ENCODE measurements around the gene DCANP1. TPM values are rescaled to one million over a fixed set of nuclear protein-coding genes. Genes with fewer than 3 reads are reported as not detected.

Gene DCANP1
- total and polyA plus RNA-seq, 2 of the 13 experiments (the other 11 are each of a cell fraction or from before 2014, with no cell fraction given) = not detected

DNA sequence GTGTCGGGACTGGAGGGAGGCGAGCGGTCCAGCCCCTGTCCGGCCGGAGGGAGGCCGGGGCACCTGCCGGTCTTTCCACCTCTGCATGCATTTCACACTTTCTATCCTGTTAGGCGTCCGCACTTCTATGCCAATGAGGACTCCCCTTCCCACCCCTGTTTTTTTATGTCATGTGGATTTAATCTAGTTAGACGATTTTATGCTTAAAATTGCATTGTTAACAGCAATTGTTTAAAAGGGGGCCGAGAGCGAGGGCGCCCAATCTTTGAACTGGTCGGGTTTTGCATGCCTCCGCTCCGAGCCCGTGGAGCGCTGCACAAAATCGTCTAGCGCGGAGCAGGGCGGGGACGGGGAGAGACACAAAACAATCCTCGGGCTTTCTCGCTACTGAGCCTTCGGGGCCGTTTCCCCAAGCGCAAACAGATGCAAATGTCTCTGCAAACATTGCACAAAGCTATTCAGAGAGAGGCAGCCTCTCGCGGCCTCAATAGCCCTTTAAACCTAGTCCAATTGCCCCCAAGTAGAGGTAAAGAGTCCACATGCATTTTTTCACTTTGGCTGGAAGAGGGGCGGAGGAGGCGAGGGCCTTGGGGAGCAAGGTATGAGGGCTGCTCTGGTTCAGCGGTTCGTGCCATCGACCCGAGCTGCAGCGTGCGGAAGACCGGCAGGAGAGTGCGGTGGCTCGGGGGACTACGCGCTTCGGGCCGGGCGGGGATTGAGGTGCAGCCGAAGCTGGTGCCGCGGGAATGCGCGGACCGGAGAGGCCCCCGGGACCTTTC is 42.5 kb upstream of the DCANP1 start (continued):
- TF ChIP-seq, protein P1, sequence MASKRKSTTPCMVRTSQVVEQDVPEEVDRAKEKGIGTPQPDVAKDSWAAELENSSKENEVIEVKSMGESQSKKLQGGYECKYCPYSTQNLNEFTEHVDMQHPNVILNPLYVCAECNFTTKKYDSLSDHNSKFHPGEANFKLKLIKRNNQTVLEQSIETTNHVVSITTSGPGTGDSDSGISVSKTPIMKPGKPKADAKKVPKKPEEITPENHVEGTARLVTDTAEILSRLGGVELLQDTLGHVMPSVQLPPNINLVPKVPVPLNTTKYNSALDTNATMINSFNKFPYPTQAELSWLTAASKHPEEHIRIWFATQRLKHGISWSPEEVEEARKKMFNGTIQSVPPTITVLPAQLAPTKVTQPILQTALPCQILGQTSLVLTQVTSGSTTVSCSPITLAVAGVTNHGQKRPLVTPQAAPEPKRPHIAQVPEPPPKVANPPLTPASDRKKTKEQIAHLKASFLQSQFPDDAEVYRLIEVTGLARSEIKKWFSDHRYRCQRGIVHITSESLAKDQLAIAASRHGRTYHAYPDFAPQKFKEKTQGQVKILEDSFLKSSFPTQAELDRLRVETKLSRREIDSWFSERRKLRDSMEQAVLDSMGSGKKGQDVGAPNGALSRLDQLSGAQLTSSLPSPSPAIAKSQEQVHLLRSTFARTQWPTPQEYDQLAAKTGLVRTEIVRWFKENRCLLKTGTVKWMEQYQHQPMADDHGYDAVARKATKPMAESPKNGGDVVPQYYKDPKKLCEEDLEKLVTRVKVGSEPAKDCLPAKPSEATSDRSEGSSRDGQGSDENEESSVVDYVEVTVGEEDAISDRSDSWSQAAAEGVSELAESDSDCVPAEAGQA (IDR thresholded peaks at IDR 0.05; ENCODE audit: low read depth) = no peak
- TF ChIP-seq, protein P1 (CRISPR knock-in tag; IDR thresholded peaks at IDR 0.05; ENCODE audit: borderline replicate concordance) = 0 out of 2 replicates have a peak, but pooled peaks have one; percentile 22
- TF ChIP-seq ZNF44 (CRISPR knock-in tag; IDR thresholded peaks at IDR 0.05) (no peak), MAFK (conservative IDR thresholded peaks at IDR 0.05 in 1 of 2, IDR thresholded peaks at IDR 0.05 in 1 of 2; ENCODE audit: low read length in 2 of 2) (no peak), NFATC3 (CRISPR knock-in tag; IDR thresholded peaks at IDR 0.05) (no peak), RFX3 (CRISPR knock-in tag; IDR thresholded peaks at IDR 0.05) (no peak), TBL1XR1 (IDR thresholded peaks at IDR 0.05; ENCODE audit: borderline replicate concordance, low read length, partially characterized antibody) (no peak), ZNF343 (CRISPR knock-in tag; IDR thresholded peaks at IDR 0.05) (peak; percentile 43; the same call in 1 of the 2 replicates), ZNF703 (CRISPR knock-in tag; IDR thresholded peaks at IDR 0.05; ENCODE audit: borderline replicate concordance) (0 out of 2 replicates have a peak, but pooled peaks have one; percentile 58), XRCC5 (optimal IDR thresholded peaks at IDR 0.05; ENCODE audit: low read length) (peak; percentile 38), TBX3 (IDR thresholded peaks at IDR 0.05; ENCODE audit: borderline replicate concordance) (no peak)
- TF ChIP-seq, protein P2, sequence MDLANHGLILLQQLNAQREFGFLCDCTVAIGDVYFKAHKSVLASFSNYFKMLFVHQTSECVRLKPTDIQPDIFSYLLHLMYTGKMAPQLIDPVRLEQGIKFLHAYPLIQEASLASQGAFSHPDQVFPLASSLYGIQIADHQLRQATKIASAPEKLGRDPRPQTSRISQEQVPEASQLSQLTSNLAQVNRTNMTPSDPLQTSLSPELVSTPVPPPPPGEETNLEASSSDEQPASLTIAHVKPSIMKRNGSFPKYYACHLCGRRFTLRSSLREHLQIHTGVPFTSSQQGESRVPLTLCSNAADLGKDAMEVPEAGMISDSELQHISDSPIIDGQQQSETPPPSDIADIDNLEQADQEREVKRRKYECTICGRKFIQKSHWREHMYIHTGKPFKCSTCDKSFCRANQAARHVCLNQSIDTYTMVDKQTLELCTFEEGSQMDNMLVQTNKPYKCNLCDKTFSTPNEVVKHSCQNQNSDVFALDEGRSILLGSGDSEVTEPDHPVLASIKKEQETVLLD (CRISPR knock-in tag; IDR thresholded peaks at IDR 0.05; ENCODE audit: low read depth) = no peak
- TF ChIP-seq, protein P3, sequence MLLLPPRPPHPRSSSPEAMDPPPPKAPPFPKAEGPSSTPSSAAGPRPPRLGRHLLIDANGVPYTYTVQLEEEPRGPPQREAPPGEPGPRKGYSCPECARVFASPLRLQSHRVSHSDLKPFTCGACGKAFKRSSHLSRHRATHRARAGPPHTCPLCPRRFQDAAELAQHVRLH (CRISPR knock-in tag; IDR thresholded peaks at IDR 0.05; ENCODE audit: borderline replicate concordance, low read depth) = no peak
- TF ChIP-seq, protein P4, sequence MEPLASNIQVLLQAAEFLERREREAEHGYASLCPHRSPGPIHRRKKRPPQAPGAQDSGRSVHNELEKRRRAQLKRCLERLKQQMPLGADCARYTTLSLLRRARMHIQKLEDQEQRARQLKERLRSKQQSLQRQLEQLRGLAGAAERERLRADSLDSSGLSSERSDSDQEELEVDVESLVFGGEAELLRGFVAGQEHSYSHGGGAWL (CRISPR knock-in tag; IDR thresholded peaks at IDR 0.05) = no peak
- TF ChIP-seq, protein P5, sequence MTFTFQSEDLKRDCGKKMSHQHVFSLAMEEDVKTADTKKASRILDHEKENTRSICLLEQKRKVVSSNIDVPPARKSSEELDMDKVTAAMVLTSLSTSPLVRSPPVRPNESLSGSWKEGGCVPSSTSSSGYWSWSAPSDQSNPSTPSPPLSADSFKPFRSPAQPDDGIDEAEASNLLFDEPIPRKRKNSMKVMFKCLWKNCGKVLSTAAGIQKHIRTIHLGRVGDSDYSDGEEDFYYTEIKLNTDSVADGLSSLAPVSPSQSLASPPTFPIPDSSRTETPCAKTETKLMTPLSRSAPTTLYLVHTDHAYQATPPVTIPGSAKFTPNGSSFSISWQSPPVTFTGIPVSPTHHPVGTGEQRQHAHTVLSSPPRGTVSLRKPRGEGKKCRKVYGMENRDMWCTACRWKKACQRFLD (CRISPR knock-in tag; IDR thresholded peaks at IDR 0.05; ENCODE audit: borderline replicate concordance) = no peak

Data from HepG2 (cell line).